HG02852 (cell line): ENCODE data around the gene PLEKHA1.

Source experiments
- ATAC-seq: cut with Tn5 transposase; IDR thresholded peaks from one replicate; pipeline ENCODE4 v1.9.1; 2021; ENCODE audit warnings: mild to moderate bottlenecking, moderate library complexity; ENCODE audit not compliant: unreplicated experiment

The PLEKHA1 gene

GRCh38 chr10:122420624-122421007, 46.1 kb downstream of the PLEKHA1 start:
- no peak for ATAC-seq

- no peak for ATAC-seq
Observed at GRCh38 chr10:122421054-122421625, 46.6 kb downstream of the PLEKHA1 start.

GRCh38 chr10:122421742-122422141, 47.2 kb downstream of the PLEKHA1 start:
- no peak for ATAC-seq

- ATAC-seq, result no peak
Observed at GRCh38 chr10:122422266-122422989, 47.9 kb downstream of the PLEKHA1 start.

- ATAC-seq, result no peak
Observed at GRCh38 chr10:122424059-122424458, 49.6 kb downstream of the PLEKHA1 start.

GRCh38 chr10:122426829-122427228, 52.3 kb downstream of the PLEKHA1 start:
- ATAC-seq, result no peak

- ATAC-seq, result no peak
Observed at GRCh38 chr10:122427280-122427679, 52.8 kb downstream of the PLEKHA1 start.

GRCh38 chr10:122435212-122435827, 60.8 kb downstream of the PLEKHA1 start:
- no peak for ATAC-seq

GRCh38 chr10:122441961-122442360, 67.5 kb downstream of the PLEKHA1 start:
- no peak for ATAC-seq

- ATAC-seq, result no peak
Observed at GRCh38 chr10:122445469-122445868, 71.0 kb downstream of the PLEKHA1 start.

- no peak for ATAC-seq
Observed at GRCh38 chr10:122445904-122446303, 71.4 kb downstream of the PLEKHA1 start.

GRCh38 chr10:122446668-122447423, 72.3 kb downstream of the PLEKHA1 start:
- no peak for ATAC-seq

GRCh38 chr10:122448600-122448999, 74.1 kb downstream of the PLEKHA1 start:
- no peak for ATAC-seq

- no peak for ATAC-seq
Observed at GRCh38 chr10:122449153-122449552, 74.6 kb downstream of the PLEKHA1 start.

GRCh38 chr10:122450353-122450990, 76.0 kb downstream of the PLEKHA1 start:
- no peak for ATAC-seq

GRCh38 chr10:122454071-122454470, 79.6 kb downstream of the PLEKHA1 start:
- no peak for ATAC-seq

GRCh38 chr10:122454603-122455080, 80.1 kb downstream of the PLEKHA1 start, which contains the start of gene ARMS2:
TSS of gene ARMS2 (plus strand) at chr10:122454653. CDS start at chr10:122454728, 75 bp downstream.
- no peak for ATAC-seq

- no peak for ATAC-seq
Observed at GRCh38 chr10:122455376-122456079, 81.0 kb downstream of the PLEKHA1 start.

- no peak for ATAC-seq
Observed at GRCh38 chr10:122457934-122458333, 83.4 kb downstream of the PLEKHA1 start.

GRCh38 chr10:122458693-122459092, 84.2 kb downstream of the PLEKHA1 start:
- ATAC-seq, result no peak
